GM08714 (cell line): ENCODE measurements around the gene ARL13A.
"Not testable (repeated sequence)": the region's sequence is repeated elsewhere in the genome, so short reads cannot be mapped to it uniquely, and the experiment has no call there.

Experiments used
- H3K4me3 ChIP-seq: fragments of 200-500 bp; sonication (Bioruptor generic); 2 replicates; pipeline ENCODE4 v1.5.1; 2014; ENCODE audit warnings: mild to moderate bottlenecking, low read length, inconsistent platforms
- ZNF274 ChIP-seq: IDR thresholded peaks from 2 replicates; pipeline ENCODE4 v1.6.1; 2012; ENCODE audit warnings: mild to moderate bottlenecking, low read depth, low read length

Gene ARL13A

DNA sequence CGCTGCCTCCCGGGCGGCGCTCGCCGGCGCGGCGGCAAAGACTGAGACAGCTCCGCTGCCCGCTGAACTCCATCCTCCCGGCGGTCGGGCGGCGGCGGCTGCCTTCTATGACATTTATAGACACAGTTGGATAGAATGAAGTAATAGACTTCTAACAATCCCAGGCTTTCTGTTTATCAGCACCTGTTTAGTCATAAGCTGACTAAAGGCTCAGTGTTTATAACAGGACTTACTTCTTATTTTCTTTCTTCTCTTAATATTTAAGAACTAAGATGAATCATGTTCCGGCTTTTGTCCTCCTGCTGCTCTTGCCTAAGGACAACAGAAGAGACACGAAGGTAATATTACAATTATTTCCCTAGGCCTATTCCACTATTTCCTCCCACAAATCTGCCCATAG is 3.9 kb downstream of the ARL13A start:
- no peak overlapping the region for H3K4me3 ChIP-seq
- TF ChIP-seq ZNF274, result no peak

DNA sequence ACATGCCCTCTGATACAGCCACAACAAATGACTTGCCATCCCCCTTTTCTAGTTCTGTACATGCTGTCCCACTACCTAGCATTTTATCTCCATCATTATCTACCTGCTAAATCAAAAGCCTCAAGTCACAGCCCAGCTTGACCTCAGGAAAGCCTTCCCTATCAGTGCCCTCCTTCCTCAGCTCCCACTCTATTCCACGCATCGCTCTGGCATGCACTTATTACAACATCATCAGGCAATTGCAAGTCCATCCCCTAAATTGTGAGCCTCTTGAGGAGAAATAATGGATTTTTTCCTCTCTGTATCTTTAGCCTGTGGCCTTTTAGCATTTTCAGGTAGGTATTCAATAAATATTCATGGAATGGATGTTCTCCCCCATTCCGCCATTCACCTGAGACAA is 5.7 kb downstream of the ARL13A start:
- no peak for TF ChIP-seq ZNF274

DNA sequence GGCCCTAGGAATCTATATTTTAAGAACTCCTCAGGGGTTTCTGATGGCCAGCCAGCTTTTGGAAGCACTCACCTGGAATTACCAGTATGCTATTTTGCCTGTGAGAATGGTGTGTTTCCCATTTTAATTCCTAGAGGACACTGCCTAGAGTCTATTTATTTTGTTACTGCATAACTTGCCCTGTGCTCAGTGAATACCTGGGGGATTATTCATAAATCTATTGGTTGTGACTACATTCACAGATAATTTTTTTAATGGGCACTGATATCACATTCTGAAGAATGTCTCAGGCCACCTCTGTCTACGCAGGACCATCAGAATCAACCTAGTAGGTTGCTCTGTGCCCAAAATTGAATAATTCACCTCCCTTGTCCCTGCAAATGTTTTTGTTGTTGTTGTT is 6.7 kb downstream of the ARL13A start:
- no peak overlapping the region for H3K4me3 ChIP-seq
- TF ChIP-seq ZNF274, result no peak

More for the DNA sequence above, 5.7 kb downstream of the ARL13A start:
- H3K4me3 ChIP-seq, result no peak overlapping the region

DNA sequence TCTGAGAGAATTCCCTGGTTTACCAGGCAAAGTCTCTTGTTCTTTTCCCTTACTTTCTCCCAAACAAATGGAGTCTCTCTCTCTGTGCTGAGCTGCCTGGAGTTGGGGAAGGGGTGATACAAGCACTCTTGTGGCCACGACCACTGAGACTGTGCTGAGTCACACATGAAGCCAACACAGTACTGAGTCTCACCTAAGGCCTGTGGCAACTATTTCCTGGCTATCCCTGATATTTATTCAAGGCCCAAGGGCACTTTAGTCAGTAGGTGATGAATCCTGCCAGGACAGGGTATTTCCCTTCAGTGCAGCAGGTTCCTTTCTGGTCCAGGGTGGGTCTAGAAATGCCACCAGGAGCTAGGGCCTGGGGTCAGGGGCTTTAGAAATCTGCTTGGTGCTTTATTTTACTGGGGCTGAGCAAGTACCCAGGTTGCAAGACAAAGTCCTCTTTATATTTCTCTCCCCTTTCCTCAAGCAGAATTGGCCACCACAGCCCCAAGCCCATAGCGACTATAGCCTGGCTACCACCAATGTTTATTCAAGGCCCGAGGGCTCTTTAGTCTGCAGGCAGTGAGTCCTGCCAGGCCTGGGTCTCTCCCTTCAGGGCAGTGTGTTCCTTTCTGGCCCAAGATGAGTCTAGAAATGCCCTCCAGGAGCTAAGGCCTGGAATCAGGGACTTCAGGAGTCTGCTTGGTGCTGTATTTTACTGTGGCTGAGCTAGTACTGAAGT is 10.5 kb downstream of the ARL13A start:
- TF ChIP-seq ZNF274, result no peak
- no peak overlapping the region for H3K4me3 ChIP-seq

DNA sequence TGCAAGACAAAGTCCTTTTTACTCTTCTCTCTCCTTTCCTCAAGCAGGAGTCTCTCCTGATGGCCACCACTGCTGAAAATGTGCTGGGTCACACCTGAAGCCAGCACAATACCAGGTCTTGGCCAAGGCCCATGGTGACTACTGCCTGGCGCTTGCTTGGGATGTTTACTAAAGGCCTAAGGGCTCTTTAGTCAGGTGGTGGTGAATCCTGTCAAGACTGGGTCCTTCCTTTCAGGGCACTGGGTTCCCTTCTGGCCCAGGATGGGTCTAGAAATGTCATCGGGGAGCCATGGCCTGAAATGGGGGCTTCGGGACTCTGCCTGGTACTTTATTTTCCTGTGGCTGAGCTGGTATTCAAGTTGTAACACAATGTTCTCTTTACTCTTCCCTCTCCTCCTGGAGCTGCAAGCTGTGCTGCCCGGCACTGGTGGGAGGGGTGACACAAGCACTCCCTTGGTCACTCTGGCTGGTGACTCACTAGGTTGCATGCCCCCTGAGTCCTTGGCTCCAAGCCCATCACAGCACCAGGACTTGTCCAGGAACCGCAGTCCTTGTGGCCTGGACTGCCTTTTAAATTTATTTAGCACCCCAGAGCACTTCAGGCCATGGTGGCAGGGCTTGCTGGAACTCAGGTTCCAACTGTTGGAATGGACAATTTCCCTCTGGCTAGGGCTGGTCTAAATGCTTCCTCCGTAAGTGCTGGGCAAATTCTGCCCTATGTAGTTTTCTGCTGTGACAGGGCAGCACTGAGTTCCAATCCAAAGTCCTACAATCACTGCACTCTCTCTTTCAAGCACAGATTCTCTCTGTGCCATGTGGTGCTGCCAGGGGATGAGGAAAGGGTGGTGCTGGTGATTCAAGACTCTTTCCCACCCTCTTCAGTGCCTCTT is 11.3 kb downstream of the ARL13A start:
- no peak overlapping the region for H3K4me3 ChIP-seq
- no peak for TF ChIP-seq ZNF274

DNA sequence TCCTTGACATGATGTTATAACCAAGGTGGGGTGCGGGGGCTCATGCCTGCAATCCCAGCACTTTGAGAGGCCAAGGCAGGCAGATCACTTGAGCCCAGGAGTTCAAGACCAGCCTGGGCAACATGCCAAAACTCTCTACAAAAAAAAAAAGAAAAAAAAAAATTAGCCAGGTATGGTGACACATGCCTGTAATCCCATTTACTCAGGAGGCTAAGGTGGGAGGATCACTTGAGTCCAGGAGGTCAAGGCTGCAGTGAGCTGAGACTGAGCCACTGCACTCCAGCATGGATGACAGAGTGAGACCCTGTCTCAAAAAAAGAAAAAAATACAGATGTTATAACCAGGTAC is 12.0 kb downstream of the ARL13A start:
- not testable (repeated sequence) for H3K4me3 ChIP-seq

DNA sequence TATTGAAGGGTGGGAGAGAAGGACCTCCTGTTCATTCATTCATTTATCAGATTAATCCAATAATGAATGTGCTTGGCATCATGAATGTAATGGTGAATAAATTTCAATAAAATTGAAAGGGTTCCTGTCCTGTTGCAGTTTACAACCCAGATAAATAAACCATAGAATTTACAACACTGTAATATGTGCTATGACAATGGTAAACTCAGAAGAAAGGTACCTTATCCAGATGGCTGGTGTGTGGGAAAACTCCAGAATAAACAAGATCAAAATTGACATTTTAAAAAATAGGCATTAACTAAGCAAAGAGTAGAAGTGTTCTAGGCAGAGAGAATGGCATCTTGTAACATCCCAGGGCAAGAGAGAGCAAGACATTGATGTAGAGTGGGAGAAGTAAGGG is 15.3 kb downstream of the ARL13A start:
- no peak overlapping the region for H3K4me3 ChIP-seq
- no peak for TF ChIP-seq ZNF274

DNA sequence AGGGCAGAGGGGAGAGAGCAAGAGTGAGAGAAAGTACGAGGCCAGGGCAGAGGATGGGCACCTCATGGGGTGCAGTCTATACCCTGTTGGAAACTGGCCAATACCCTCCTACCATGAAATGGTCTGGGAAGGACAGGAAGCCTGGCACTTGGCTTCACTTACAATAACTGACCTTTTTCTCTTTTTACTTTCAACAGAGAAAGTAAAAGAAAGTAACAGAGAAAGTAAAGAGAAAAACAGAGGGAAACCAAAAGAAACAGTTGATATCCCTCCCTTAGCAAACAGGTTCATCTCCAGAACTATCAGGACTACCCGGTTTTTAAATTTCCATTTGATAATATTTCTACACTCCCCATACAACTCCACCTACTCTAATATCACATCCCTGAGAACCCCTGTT is 20.6 kb downstream of the ARL13A start:
- H3K4me3 ChIP-seq, result no peak overlapping the region
- TF ChIP-seq ZNF274, result no peak

DNA sequence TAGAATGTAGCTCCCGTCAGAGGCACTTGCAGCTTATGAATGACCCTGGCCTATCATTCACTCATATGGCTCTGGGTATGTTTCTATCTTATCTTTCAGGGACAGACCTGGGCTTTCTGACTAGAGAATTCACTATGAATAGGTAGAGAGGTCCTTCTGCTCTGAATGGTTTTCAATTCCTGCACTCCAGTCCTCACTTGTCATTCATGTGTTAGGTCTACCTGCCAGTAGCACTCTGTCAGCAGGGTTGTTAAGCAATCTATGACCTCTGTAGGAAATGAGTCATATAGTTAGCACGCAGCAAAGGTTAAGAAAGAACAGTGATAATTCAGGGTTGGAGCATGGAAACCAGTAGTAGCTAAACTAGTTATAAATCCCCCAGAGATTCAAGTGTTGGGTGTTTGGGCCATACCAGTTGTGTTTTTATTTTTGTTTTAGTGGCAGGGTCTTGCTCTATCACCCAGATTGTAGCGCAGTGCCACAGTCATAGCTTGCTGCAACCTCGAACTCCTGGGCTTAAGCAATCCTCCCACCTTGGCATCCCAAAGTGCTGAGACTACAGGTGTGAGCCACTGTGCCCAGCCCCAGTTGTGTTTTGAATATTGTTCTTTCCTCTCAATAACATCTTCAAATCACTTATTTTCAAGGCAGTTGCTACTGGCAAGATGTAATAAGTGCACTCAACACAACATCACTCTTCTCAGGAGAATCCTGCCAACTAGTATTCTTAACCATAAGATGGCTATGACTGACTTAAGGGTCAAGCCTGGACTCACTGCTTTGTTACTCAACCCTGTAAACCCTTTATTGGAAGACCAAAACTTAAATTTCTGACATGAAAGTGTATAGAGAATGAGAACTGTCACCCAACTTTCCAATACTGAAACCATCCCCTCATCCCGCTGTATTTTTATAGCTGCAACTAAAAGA is 25.1 kb downstream of the ARL13A start:
- no peak for TF ChIP-seq ZNF274
- H3K4me3 ChIP-seq, result no peak overlapping the region

DNA sequence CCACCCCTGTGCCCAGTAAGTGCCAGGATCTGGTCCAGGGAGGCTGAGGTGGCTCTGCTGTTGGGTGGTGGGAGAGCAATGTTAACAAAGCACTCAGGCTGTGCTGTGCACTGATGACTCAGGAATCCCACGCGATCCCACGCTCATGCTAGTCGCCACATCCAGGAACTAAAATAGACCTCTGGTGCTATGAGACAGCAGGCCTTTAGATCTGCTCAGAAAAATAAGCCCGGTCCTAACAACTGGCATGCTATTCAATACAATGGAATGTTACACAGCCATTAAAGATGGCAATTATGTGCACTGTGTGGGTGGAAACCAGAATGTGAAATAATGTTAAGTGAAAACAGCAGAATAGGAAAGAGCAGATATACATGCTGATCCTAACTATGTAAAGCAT is 26.0 kb downstream of the ARL13A start:
- no peak for TF ChIP-seq ZNF274
- H3K4me3 ChIP-seq, result no peak overlapping the region

DNA sequence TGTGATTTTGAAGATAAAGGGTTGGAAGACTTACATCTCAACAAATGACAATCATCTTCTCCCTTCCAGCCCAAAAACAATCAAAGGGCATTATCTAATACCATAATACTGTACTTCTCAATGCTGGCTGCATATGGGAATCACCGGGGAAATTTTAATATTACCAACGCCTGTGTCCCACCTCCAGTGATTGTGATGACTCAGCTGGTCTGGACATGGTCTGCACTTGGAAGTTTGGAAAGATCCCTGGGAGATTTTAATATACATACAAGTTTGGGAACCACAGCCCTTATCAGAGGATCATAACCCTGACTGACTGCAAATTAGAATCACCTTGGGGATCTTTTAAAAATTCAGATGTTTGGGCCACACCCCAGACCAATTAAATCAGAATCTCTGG is 29.9 kb downstream of the ARL13A start:
- no peak overlapping the region for H3K4me3 ChIP-seq
- TF ChIP-seq ZNF274, result no peak

DNA sequence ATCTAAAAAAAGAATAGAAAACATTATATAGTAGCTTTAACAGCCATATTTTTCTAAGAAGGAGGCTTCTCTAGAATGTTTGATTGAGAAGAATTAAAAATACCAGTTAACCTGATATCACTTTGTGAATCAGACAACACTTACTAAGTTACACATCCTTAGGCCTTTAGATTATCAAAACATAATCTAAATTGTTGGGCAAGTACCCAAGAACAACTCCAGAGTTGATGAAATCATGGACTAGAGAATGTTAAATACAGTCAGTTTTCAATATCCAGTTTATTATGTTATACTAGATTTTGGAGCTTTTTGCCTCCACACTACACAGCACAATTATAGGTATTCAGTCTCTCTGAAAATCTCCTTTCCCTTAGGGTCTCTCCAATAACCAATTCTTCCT is 39.6 kb downstream of the ARL13A start:
- no peak overlapping the region for H3K4me3 ChIP-seq
- TF ChIP-seq ZNF274, result no peak

DNA sequence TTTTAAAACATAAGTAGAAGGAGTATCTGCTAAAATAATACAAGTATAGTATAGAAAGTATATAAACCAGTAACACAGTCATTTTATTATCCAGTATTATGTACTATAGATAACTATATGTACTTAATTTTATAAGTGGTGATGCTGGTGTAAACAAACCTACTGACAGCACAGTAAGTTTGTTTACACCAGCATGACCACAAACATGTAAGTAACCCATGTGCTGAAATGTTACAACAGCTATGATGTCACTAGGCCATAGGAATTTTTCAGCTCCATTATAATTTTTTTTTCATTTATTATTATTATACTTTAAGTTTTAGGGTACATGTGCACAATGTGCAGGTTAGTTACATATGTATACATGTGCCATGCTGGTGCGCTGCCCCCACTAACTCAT is 42.5 kb downstream of the ARL13A start:
- H3K4me3 ChIP-seq, result not testable (repeated sequence)

DNA sequence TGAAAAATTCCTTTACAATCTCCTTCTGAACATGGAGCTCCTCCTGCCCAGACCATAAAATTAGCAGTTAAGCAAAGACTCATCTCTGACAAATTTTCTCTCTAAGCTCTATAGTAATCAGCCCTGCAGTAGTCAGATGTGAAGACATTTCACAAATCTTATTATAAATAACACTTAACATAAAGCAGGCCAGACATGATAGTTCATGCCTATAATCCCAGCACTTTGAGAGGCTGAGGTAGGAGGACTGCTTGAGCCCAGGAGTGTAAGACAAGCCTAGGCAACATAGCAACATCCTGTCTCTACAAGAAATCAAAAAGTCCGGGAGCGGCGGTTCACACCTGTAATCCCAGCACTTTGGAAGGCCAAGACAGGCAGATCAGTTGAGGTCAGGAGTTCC is 52.5 kb downstream of the ARL13A start:
- H3K4me3 ChIP-seq, result no peak overlapping the region
- TF ChIP-seq ZNF274, result no peak
